Lower leg skin (tissue), 3 donors: Measurements from ENCODE around the gene ULBP2.
"Not testable (repeated sequence)": the region's sequence is repeated elsewhere in the genome, so short reads cannot be mapped to it uniquely, and the experiment has no call there.

Experiments used
- CTCF ChIP-seq, 3 donors: fragments of 450-650 bp; IDR thresholded peaks; one replicate each; pipeline ENCODE4 v1.5.1; 2016; ENCODE audit warnings: antibody characterized with exemption in 3 of 3, mild to moderate bottlenecking in 3 of 3, moderate library complexity in 2 of 3
- POLR2A ChIP-seq, 2 donors: fragments of 450-650 bp; IDR thresholded peaks; one replicate each; pipeline ENCODE4 v1.6.1; 2016 to 2017; ENCODE audit warnings: antibody characterized with exemption in 2 of 2, mild to moderate bottlenecking in 1 of 2, moderate library complexity in 1 of 2

- TF ChIP-seq CTCF, POLR2A (IDR thresholded peaks at IDR 0.05): not testable (repeated sequence)
These were observed 3.5 kb downstream of the ULBP2 start for GRCh38 chr6:149945276-149945675.
